HEK293 (cell line): ENCODE data around the gene PPFIA1.

Source experiments
- CTCF ChIA-PET: fragments of 350-600 bp; formaldehyde crosslinking; extraction: SDS; loops from one replicate; lab custom pipeline; 2021; ENCODE audit warnings: antibody characterized with exemption; lab: Yijun Ruan, JAX
- POLR2A ChIA-PET: fragments of 300-600 bp; formaldehyde crosslinking; extraction: SDS; loops from one replicate; lab custom pipeline; 2020; ENCODE audit warnings: antibody characterized with exemption, inconsistent platforms; lab: Yijun Ruan, JAX
- H3K27ac ChIP-seq: fragments of 200-500 bp; sonication (Bioruptor generic); 2 replicates; pipeline ENCODE4 v1.5.1; 2014; ENCODE audit warnings: low read depth, low read length, control low read depth, inconsistent platforms; ENCODE audit errors: extremely low read depth
- H3K36me3 ChIP-seq, 2 experiments: fragments of 200-500 bp in 1 of 2; sonication (Bioruptor generic) in 1 of 2; 1 replicate in 1 of 2; 2 replicates in 1 of 2; pipeline ENCODE4 v1.5.1; 2014 to 2017; ENCODE audit warnings: inconsistent platforms in 2 of 2, low read length in 2 of 2; ENCODE audit not compliant: control insufficient read depth in 2 of 2, insufficient read depth in 1 of 2
- H3K4me1 ChIP-seq: fragments of 200-500 bp; sonication (Bioruptor generic); 2 replicates; pipeline ENCODE4 v1.5.1; 2014; ENCODE audit warnings: mild to moderate bottlenecking, low read length, inconsistent platforms; ENCODE audit not compliant: control insufficient read depth, insufficient read depth
- H3K4me3 ChIP-seq: 2 replicates; pipeline ENCODE4 v1.5.1; 2011; ENCODE audit warnings: low read depth, mild to moderate bottlenecking, control low read depth, low read length, moderate library complexity
- H3K9me3 ChIP-seq: fragments of 200-500 bp; sonication (Bioruptor generic); 2 replicates; pipeline ENCODE4 v1.5.1; 2014; ENCODE audit warnings: low read depth, low read length, inconsistent platforms; ENCODE audit not compliant: control insufficient read depth, insufficient read depth
- ELK4 ChIP-seq: IDR thresholded peaks from 2 replicates; pipeline ENCODE4 v1.6.1; 2011; ENCODE audit warnings: mild to moderate bottlenecking, low read depth, low read length, borderline replicate concordance
- INSM2 ChIP-seq: fragments of 450-650 bp; formaldehyde crosslinking; IDR thresholded peaks from 2 replicates; pipeline ENCODE4 v1.5.1; 2016; ENCODE audit warnings: missing biosample characterization, missing genetic modification characterization
- KLF10 ChIP-seq: fragments of 450-650 bp; IDR thresholded peaks from 2 replicates; pipeline ENCODE4 v1.5.1; 2018; ENCODE audit warnings: missing biosample characterization, mild to moderate bottlenecking, missing genetic modification characterization
- PRDM4 ChIP-seq: fragments of 450-650 bp; formaldehyde crosslinking; IDR thresholded peaks from 2 replicates; pipeline ENCODE4 v1.5.1; 2017; ENCODE audit warnings: missing biosample characterization, missing genetic modification characterization
- RBAK ChIP-seq: fragments of 450-650 bp; formaldehyde crosslinking; IDR thresholded peaks from 2 replicates; pipeline ENCODE4 v1.5.1; 2016; ENCODE audit warnings: missing biosample characterization, missing genetic modification characterization
- SCRT1 ChIP-seq: fragments of 450-650 bp; formaldehyde crosslinking; IDR thresholded peaks from 2 replicates; pipeline ENCODE4 v1.5.1; 2016; ENCODE audit warnings: missing biosample characterization, missing genetic modification characterization, borderline replicate concordance
- SP3 ChIP-seq: fragments of 450-650 bp; formaldehyde crosslinking; IDR thresholded peaks from 2 replicates; pipeline ENCODE4 v1.5.1; 2016; ENCODE audit warnings: missing biosample characterization, missing genetic modification characterization
- ZBTB11 ChIP-seq: fragments of 450-650 bp; formaldehyde crosslinking; conservative IDR thresholded peaks from 2 replicates; pipeline ENCODE4 v1.5.1; 2016; ENCODE audit warnings: low read depth, missing biosample characterization, missing genetic modification characterization
- ZBTB48 ChIP-seq: fragments of 450-650 bp; formaldehyde crosslinking; IDR thresholded peaks from 2 replicates; pipeline ENCODE4 v1.5.1; 2016; ENCODE audit warnings: missing biosample characterization, missing genetic modification characterization
- ZBTB7A ChIP-seq: fragments of 450-650 bp; formaldehyde crosslinking; IDR thresholded peaks from 2 replicates; pipeline ENCODE4 v1.5.1; 2016; ENCODE audit warnings: low read depth, missing biosample characterization, missing genetic modification characterization
- ZNF112 ChIP-seq: fragments of 450-650 bp; formaldehyde crosslinking; IDR thresholded peaks from 2 replicates; pipeline ENCODE4 v1.5.0; 2017; ENCODE audit warnings: missing biosample characterization, missing genetic modification characterization
- ZNF132 ChIP-seq: fragments of 450-650 bp; formaldehyde crosslinking; IDR thresholded peaks from 2 replicates; pipeline ENCODE4 v1.5.1; 2017; ENCODE audit warnings: missing biosample characterization, missing genetic modification characterization, borderline replicate concordance
- ZNF140 ChIP-seq: fragments of 450-650 bp; formaldehyde crosslinking; IDR thresholded peaks from 2 replicates; pipeline ENCODE4 v1.5.1; 2016; ENCODE audit warnings: missing biosample characterization, missing genetic modification characterization
- ZNF26 ChIP-seq: fragments of 450-650 bp; formaldehyde crosslinking; IDR thresholded peaks from 2 replicates; pipeline ENCODE4 v1.5.1; 2016; ENCODE audit warnings: missing biosample characterization, missing genetic modification characterization
- ZNF280D ChIP-seq: fragments of 450-650 bp; formaldehyde crosslinking; IDR thresholded peaks from 2 replicates; pipeline ENCODE4 v1.5.1; 2016; ENCODE audit warnings: missing biosample characterization, missing genetic modification characterization
- ZNF350 ChIP-seq: fragments of 450-650 bp; formaldehyde crosslinking; IDR thresholded peaks from 2 replicates; pipeline ENCODE4 v1.5.0; 2017; ENCODE audit warnings: missing biosample characterization, mild to moderate bottlenecking, missing genetic modification characterization
- ZNF391 ChIP-seq: fragments of 450-650 bp; formaldehyde crosslinking; IDR thresholded peaks from 2 replicates; pipeline ENCODE4 v1.5.1; 2016; ENCODE audit warnings: low read depth, missing biosample characterization, missing genetic modification characterization, borderline replicate concordance
- ZNF571 ChIP-seq: fragments of 450-650 bp; formaldehyde crosslinking; IDR thresholded peaks from 2 replicates; pipeline ENCODE4 v1.5.0; 2017; ENCODE audit warnings: missing biosample characterization, missing genetic modification characterization
- ZNF610 ChIP-seq: fragments of 450-650 bp; formaldehyde crosslinking; IDR thresholded peaks from 2 replicates; pipeline ENCODE4 v1.5.1; 2016; ENCODE audit warnings: missing biosample characterization, missing genetic modification characterization, borderline replicate concordance
- ZNF670 ChIP-seq: fragments of 450-650 bp; formaldehyde crosslinking; IDR thresholded peaks from 2 replicates; pipeline ENCODE4 v1.5.1; 2016; ENCODE audit warnings: missing biosample characterization, missing genetic modification characterization, low read depth

PPFIA1 gene

GRCh38 chr11:70367071-70367470 is 96.6 kb downstream of the PPFIA1 start:
- no peaks in the 10 kb centered on the region for H3K9me3 ChIP-seq
- H3K4me3 ChIP-seq: no peak overlapping the region
- POLR2A ChIA-PET: no interaction called here
- CTCF ChIA-PET: no interaction called here
- no peak overlapping the region for H3K27ac ChIP-seq
- peaks cover 6 to 57% of the 10 kb centered on the region in 2 experiments for H3K36me3 ChIP-seq
- TF ChIP-seq ZBTB11 (tag by site-specific recombination) (no peak), ZBTB7A (tag by site-specific recombination) (no peak)
- H3K4me1 ChIP-seq: no peaks in the 10 kb centered on the region

GRCh38 chr11:70368961-70369360 is 98.5 kb downstream of the PPFIA1 start:
- no peak overlapping the region for H3K27ac ChIP-seq
- no peak for TF ChIP-seq SP3
- no peak for TF ChIP-seq ZNF132
- no peak for TF ChIP-seq PRDM4 (tag by site-specific recombination)
- TF ChIP-seq ZNF140 (tag by site-specific recombination): no peak
- no peak for TF ChIP-seq RBAK (tag by site-specific recombination)
- TF ChIP-seq ZNF112: no peak
- TF ChIP-seq INSM2: no peak
- TF ChIP-seq ZNF670: no peak
- TF ChIP-seq ZNF571 (tag by site-specific recombination): no peak
- TF ChIP-seq ZNF391: no peak
- TF ChIP-seq ZNF350 (tag by site-specific recombination): no peak
- TF ChIP-seq ZNF610 (tag by site-specific recombination): no peak
- no peak for TF ChIP-seq SCRT1 (tag by site-specific recombination)
- no peak for TF ChIP-seq KLF10 (tag by site-specific recombination)
- TF ChIP-seq ELK4: no peak
- no peak for TF ChIP-seq ZNF280D
- TF ChIP-seq ZBTB48 (tag by site-specific recombination): no peak
- no peak for TF ChIP-seq ZNF26 (tag by site-specific recombination)
- TF ChIP-seq, all 188 proteins: peak for 0
- Histone ChIP-seq H3K36me3 (peaks cover 9 to 57% of the 10 kb centered on the region in 2 experiments), H3K9me3 (no peaks in the 10 kb centered on the region), H3K4me3 (no peak overlapping the region), H3K4me1 (no peaks in the 10 kb centered on the region)
- POLR2A ChIA-PET: no interaction called here
- CTCF ChIA-PET: no interaction called here
